ENCODE data around the gene KCNT2. TPM values are rescaled to one million over a fixed set of nuclear protein-coding genes. Genes with fewer than 3 reads are reported as not detected.

The KCNT2 gene
- polyA plus RNA-seq, 2 of the 4 experiments (the other 2 are of a cell fraction), result 0.14 to 1.7 TPM

DNA sequence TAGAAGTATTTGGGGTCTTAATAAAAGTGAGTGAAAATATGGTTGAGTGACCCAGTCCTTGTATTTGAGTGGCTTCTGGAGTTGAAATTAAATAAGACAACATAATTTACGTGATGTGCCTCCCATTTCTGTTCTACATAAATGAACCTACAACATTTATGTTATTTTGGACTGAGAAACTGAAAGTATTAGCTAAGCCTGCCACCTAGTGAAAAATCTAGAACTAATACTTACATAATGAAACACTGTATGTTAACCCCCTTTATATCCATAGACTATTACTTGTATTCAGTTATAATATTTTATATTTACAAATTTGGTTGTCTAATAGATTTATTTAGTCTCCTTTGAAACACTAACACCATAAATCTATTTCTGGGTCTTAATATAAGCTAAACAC is 298.9 kb downstream of the KCNT2 start:
- WGBS (ENCODE audit: missing lambda C conversion rate), result 18% methylated on average over 1 of the region's 1 CpG
- FAIRE-seq, result no peak

DNA sequence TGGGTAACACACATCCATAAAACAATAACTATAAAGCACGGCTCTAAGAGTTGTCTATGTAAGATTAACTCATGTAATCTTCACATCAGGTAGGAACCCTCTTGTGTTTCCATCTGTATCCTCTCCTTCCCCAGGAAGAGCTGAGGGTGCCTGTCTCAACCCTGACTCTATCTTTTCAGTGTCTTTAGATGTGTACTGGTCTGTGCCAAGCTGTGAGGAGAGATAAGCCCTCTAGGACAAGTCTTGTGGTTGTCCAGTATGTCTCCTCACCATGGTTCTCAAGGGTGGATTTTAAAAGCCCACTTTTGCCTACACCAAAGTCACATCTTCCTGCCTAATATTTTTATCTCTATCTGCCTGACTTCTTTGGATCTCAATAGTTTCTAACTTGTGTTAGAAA is 300.1 kb downstream of the KCNT2 start:
- H3K27ac ChIP-seq, result no peak overlapping the region
- FAIRE-seq, result no peak
- H3K4me1 ChIP-seq, result no peaks in the 10 kb centered on the region
- ChIA-PET CTCF (interaction anchor here (1.2 to 6.1 kb wide), 3 partner anchors 9 to 160 kb away, joined by 3 to 56 read pairs (median 6); no protein-coding TSS in a partner anchor), POLR2A (no interaction called here)
- ATAC-seq, result no peak
- H3K4me3 ChIP-seq, result no peak overlapping the region
- no peak overlapping the region for H3K4me2 ChIP-seq
- TF ChIP-seq BHLHE40 (IDR thresholded peaks at IDR 0.05; ENCODE audit: low read depth, low read length), result no peak
- TF ChIP-seq, protein P1, sequence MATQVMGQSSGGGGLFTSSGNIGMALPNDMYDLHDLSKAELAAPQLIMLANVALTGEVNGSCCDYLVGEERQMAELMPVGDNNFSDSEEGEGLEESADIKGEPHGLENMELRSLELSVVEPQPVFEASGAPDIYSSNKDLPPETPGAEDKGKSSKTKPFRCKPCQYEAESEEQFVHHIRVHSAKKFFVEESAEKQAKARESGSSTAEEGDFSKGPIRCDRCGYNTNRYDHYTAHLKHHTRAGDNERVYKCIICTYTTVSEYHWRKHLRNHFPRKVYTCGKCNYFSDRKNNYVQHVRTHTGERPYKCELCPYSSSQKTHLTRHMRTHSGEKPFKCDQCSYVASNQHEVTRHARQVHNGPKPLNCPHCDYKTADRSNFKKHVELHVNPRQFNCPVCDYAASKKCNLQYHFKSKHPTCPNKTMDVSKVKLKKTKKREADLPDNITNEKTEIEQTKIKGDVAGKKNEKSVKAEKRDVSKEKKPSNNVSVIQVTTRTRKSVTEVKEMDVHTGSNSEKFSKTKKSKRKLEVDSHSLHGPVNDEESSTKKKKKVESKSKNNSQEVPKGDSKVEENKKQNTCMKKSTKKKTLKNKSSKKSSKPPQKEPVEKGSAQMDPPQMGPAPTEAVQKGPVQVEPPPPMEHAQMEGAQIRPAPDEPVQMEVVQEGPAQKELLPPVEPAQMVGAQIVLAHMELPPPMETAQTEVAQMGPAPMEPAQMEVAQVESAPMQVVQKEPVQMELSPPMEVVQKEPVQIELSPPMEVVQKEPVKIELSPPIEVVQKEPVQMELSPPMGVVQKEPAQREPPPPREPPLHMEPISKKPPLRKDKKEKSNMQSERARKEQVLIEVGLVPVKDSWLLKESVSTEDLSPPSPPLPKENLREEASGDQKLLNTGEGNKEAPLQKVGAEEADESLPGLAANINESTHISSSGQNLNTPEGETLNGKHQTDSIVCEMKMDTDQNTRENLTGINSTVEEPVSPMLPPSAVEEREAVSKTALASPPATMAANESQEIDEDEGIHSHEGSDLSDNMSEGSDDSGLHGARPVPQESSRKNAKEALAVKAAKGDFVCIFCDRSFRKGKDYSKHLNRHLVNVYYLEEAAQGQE (IDR thresholded peaks at IDR 0.05), result no peak
- no peak for TF ChIP-seq FOXS1 (CRISPR knock-in tag; IDR thresholded peaks at IDR 0.05)
- TF ChIP-seq, protein P2, sequence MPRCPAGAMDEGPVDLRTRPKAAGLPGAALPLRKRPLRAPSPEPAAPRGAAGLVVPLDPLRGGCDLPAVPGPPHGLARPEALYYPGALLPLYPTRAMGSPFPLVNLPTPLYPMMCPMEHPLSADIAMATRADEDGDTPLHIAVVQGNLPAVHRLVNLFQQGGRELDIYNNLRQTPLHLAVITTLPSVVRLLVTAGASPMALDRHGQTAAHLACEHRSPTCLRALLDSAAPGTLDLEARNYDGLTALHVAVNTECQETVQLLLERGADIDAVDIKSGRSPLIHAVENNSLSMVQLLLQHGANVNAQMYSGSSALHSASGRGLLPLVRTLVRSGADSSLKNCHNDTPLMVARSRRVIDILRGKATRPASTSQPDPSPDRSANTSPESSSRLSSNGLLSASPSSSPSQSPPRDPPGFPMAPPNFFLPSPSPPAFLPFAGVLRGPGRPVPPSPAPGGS (IDR thresholded peaks at IDR 0.05), result no peak
- TF ChIP-seq, protein P3, sequence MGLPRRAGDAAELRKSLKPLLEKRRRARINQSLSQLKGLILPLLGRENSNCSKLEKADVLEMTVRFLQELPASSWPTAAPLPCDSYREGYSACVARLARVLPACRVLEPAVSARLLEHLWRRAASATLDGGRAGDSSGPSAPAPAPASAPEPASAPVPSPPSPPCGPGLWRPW (IDR thresholded peaks at IDR 0.05), result no peak
- no peak for TF ChIP-seq POLR2A (IDR thresholded peaks at IDR 0.05; ENCODE audit: low read length)
- DNase-seq (ENCODE audit: low read depth in 1 of 2, low spot score in 1 of 2), result no peak
- no peaks in the 10 kb centered on the region for H3K9me3 ChIP-seq
- 83% methylated on average over 1 of the region's 1 CpG for WGBS (ENCODE audit: missing lambda C conversion rate)

More for the DNA sequence above, 298.9 kb downstream of the KCNT2 start:
- H3K27ac ChIP-seq, result no peak overlapping the region
- H3K4me1 ChIP-seq, result no peaks in the 10 kb centered on the region
- H3K9me3 ChIP-seq, result no peaks in the 10 kb centered on the region
- ChIA-PET CTCF (interaction anchor here (0.8 to 6.1 kb wide), 14 partner anchors 8 to 370 kb away, joined by 3 to 56 read pairs (median 4); no protein-coding TSS in a partner anchor), POLR2A (no interaction called here)
- H3K4me2 ChIP-seq, result no peak overlapping the region
- TF ChIP-seq, protein P4, sequence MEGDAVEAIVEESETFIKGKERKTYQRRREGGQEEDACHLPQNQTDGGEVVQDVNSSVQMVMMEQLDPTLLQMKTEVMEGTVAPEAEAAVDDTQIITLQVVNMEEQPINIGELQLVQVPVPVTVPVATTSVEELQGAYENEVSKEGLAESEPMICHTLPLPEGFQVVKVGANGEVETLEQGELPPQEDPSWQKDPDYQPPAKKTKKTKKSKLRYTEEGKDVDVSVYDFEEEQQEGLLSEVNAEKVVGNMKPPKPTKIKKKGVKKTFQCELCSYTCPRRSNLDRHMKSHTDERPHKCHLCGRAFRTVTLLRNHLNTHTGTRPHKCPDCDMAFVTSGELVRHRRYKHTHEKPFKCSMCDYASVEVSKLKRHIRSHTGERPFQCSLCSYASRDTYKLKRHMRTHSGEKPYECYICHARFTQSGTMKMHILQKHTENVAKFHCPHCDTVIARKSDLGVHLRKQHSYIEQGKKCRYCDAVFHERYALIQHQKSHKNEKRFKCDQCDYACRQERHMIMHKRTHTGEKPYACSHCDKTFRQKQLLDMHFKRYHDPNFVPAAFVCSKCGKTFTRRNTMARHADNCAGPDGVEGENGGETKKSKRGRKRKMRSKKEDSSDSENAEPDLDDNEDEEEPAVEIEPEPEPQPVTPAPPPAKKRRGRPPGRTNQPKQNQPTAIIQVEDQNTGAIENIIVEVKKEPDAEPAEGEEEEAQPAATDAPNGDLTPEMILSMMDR (IDR thresholded peaks at IDR 0.05), result peak; percentile 61
- TF ChIP-seq CBX8 (IDR thresholded peaks at IDR 0.05), result no peak
- TF ChIP-seq NFE2L2 (conservative IDR thresholded peaks at IDR 0.05; ENCODE audit: low read length), result no peak
- TF ChIP-seq TFCP2L1 (CRISPR knock-in tag; IDR thresholded peaks at IDR 0.05), result no peak
- TF ChIP-seq SMC3 (IDR thresholded peaks at IDR 0.05), result peak; percentile 83
- TF ChIP-seq CEBPB (IDR thresholded peaks at IDR 0.05), result no peak
- no peak for TF ChIP-seq HEYL (CRISPR knock-in tag; IDR thresholded peaks at IDR 0.05)
- peak; percentile 70 to 78 for TF ChIP-seq RAD21 (conservative IDR thresholded peaks at IDR 0.05 in 1 of 2, IDR thresholded peaks at IDR 0.05 in 1 of 2)
- DNase-seq (ENCODE audit: low read depth in 1 of 2, low spot score in 1 of 2), result peak in 1 of 2 experiments; percentile 42
- peak in 1 of 2 experiments; percentile 70; a peak in 3 of 6 replicates for ATAC-seq
- no peak overlapping the region for H3K4me3 ChIP-seq

DNA sequence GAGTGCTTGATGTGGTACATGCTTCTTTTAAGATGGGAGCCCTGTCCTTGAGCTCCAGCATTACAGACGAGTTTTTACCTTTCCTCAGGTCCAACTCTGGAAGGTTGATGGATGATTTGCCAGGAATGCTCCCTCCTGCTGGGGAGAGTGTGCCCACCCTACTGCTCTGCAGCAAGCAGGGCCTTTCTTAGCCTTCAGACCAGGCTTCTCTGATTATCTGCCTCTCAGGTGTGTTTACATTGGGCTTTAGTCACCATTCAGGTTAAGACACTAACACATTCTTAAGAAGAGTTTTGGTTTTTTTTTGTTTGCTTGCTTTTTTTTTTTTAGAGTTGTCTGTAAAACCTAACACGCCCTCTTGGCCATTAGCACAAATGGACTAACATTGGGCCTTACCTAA is 301.8 kb downstream of the KCNT2 start:
- H3K9me3 ChIP-seq, result no peaks in the 10 kb centered on the region
- WGBS (ENCODE audit: missing lambda C conversion rate), result 51% methylated on average over 2 of the region's 2 CpGs

More for the DNA sequence above, 301.8 kb downstream of the KCNT2 start:
- FAIRE-seq (no peak), DNase-seq (ENCODE audit: low read depth in 1 of 2, low spot score in 1 of 2) (no peak), ATAC-seq (no peak)
- no peaks in the 10 kb centered on the region for H3K4me1 ChIP-seq
- H3K4me2 ChIP-seq, result no peak overlapping the region
- no peak overlapping the region for H3K4me3 ChIP-seq
- CTCF ChIA-PET, result interaction anchor here (0.6 to 3.8 kb wide), 3 partner anchors 155 to 799 kb away, joined by 3 to 22 read pairs (median 3); no protein-coding TSS in a partner anchor
- TF ChIP-seq CBX2 (IDR thresholded peaks at IDR 0.05; ENCODE audit: borderline replicate concordance, low read depth) (no peak), ZSCAN20 (CRISPR knock-in tag; IDR thresholded peaks at IDR 0.05) (no peak), FOSL2 (IDR thresholded peaks at IDR 0.05) (no peak), FOSL2 (CRISPR knock-in tag; IDR thresholded peaks at IDR 0.05) (no peak), CHD2 (IDR thresholded peaks at IDR 0.05; ENCODE audit: low read length, partially characterized antibody) (no peak)
- TF ChIP-seq, protein P5, sequence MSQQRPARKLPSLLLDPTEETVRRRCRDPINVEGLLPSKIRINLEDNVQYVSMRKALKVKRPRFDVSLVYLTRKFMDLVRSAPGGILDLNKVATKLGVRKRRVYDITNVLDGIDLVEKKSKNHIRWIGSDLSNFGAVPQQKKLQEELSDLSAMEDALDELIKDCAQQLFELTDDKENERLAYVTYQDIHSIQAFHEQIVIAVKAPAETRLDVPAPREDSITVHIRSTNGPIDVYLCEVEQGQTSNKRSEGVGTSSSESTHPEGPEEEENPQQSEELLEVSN (IDR thresholded peaks at IDR 0.05; ENCODE audit: borderline replicate concordance, low read depth), result no peak
- POLR2A ChIA-PET, result no interaction called here
- no peak overlapping the region for H3K27ac ChIP-seq

Data from A549 (cell line).